Iris pigment epithelial cell (primary cell): Measurements from ENCODE around the gene KLF8.

Experiments
- DNase-seq: peaks from one replicate; pipeline ENCODE4 v3.0.0-alpha.2; 2011; ENCODE audit warnings: low read depth

KLF8 gene

GRCh38 chrX:56310581-56310980 lies 78.4 kb downstream of the KLF8 start:
- DNase-seq = no peak

DNA sequence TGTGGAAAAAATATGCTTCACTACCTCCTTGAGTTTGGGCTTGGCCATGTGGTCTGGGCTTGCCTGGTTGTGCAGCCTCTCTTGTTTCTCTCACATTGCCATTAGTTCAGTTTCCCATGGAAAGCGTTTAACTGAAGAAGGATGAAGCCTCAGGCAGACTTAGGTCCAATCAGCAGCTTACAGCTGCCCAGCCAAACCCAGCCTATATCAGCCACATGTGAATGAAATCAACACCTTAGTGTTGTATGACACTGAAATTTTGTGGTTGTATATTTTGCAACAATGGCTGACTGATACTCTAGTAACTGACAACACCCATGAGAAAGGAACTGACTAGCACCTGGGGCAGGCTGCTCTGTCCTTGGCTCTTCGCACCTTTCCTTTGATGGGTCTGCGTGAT lies 81.2 kb downstream of the KLF8 start:
- no peak for DNase-seq

GRCh38 chrX:56314334-56314733 lies 82.2 kb downstream of the KLF8 start:
- DNase-seq = no peak

DNA sequence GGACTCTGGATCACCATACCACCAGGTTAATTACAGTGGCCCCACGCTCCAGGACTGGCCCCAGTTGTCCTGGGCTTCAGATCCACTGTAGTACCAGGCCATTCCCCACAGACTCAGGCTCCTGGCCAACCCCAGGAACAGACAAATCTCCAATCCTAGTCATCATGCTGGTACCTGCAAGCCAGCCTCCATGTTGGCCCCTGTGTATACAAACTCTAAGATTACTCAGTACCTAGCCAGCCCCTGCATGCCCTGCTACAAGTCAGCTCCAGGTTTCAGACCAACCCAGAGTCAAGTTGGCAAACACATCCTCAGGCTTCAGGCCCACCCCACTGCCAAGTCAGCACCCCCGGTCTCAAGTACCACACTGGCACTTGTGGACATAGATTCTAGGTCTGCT lies 85.9 kb downstream of the KLF8 start:
- no peak for DNase-seq

GRCh38 chrX:56319165-56319564 lies 87.0 kb downstream of the KLF8 start:
- no peak for DNase-seq
